ENCODE results near the gene RNASET2.

GRCh38 chr6:166924531-166924930 lies 31.8 kb downstream of the RNASET2 start:
- TF ChIP-seq, protein P1, sequence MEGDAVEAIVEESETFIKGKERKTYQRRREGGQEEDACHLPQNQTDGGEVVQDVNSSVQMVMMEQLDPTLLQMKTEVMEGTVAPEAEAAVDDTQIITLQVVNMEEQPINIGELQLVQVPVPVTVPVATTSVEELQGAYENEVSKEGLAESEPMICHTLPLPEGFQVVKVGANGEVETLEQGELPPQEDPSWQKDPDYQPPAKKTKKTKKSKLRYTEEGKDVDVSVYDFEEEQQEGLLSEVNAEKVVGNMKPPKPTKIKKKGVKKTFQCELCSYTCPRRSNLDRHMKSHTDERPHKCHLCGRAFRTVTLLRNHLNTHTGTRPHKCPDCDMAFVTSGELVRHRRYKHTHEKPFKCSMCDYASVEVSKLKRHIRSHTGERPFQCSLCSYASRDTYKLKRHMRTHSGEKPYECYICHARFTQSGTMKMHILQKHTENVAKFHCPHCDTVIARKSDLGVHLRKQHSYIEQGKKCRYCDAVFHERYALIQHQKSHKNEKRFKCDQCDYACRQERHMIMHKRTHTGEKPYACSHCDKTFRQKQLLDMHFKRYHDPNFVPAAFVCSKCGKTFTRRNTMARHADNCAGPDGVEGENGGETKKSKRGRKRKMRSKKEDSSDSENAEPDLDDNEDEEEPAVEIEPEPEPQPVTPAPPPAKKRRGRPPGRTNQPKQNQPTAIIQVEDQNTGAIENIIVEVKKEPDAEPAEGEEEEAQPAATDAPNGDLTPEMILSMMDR (IDR thresholded peaks at IDR 0.05), result no peak
- no peak for TF ChIP-seq POLR2A (IDR thresholded peaks at IDR 0.05)
- no peak for TF ChIP-seq POLR2AphosphoS5 (IDR thresholded peaks at IDR 0.05)
